ENCODE results near the gene KNDC1. TPM values are rescaled to one million over a fixed set of nuclear protein-coding genes. Genes with fewer than 3 reads are reported as not detected.

The KNDC1 gene
- total and polyA plus RNA-seq, 2 donors (not counting 1 experiment from before 2014, with no cell fraction given) = 0.17 to 0.45 TPM

DNA sequence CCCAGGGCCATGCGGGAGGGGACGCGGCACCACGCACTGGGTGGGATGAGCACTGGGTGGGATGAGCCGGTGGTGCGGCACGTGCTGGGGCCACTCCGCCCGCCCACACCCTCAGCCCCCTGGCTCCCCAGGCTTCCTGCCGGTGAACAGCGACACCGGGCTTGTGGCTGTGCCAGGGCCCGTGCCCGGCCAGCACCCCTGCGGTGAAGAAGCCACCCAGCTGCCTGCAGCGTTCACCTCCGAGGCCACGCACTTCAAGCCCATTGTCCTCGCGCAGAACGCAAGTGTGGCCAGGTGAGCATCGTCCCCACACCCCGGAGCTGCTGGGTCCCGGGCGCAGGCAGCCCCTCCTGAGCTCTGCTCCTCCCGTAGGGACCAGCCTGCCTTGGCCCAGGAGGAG lies 38.2 kb downstream of the KNDC1 start:
- Histone ChIP-seq H4K20me1 (ENCODE audit: control insufficient read depth, insufficient read depth, low read length, poor library complexity, severe bottlenecking) (no peaks in the 10 kb centered on the region), H3K27me3 (replicated peaks in 1 of 4; ENCODE audit: control extremely low read depth in 1 of 4, control insufficient read depth in 3 of 4, insufficient read depth in 4 of 4, low read length in 3 of 4) (no peaks in the 10 kb centered on the region), H3K4me1 (ENCODE audit: control insufficient read depth in 2 of 2, insufficient read depth in 2 of 2, low read length in 2 of 2) (no peaks in the 10 kb centered on the region), H3K79me2 (ENCODE audit: control insufficient read depth, insufficient read depth, low read length) (no peaks in the 10 kb centered on the region), H3K27ac (ENCODE audit: low read length in 2 of 2) (no peak overlapping the region), H2AFZ (ENCODE audit: insufficient read depth, low read depth, low read length, poor library complexity, severe bottlenecking) (no peak overlapping the region), H3K4me3 (ENCODE audit: control extremely low read depth in 1 of 5, extremely low read depth in 1 of 5, insufficient read depth in 1 of 5, low read depth in 2 of 5, low read length in 4 of 5) (no peak overlapping the region), H3K36me3 (replicated peaks in 1 of 2; ENCODE audit: control extremely low read depth in 1 of 2, control insufficient read depth in 1 of 2, extremely low read depth in 1 of 2, insufficient read depth in 2 of 2, low read length in 1 of 2) (no peaks in the 10 kb centered on the region), H3K4me2 (replicated peaks; ENCODE audit: low read depth, low read length, poor library complexity, severe bottlenecking) (no peak overlapping the region), H3K9me3 (ENCODE audit: control extremely low read depth in 1 of 3, control insufficient read depth in 2 of 3, insufficient read depth in 1 of 3, low read length in 2 of 3) (peaks cover 0 to 1% (median 0%) of the 10 kb centered on the region in 3 donors), H3K9ac (ENCODE audit: low read length) (no peak overlapping the region)
- no peak for DNase-seq
- no peak overlapping the region for H3K4me3 Mint-ChIP-seq
- TF ChIP-seq EZH2 (IDR thresholded peaks at IDR 0.05; ENCODE audit: borderline replicate concordance, insufficient read depth, low read depth, low read length, poor library complexity, severe bottlenecking) = no peak
- TF ChIP-seq, protein P1, sequence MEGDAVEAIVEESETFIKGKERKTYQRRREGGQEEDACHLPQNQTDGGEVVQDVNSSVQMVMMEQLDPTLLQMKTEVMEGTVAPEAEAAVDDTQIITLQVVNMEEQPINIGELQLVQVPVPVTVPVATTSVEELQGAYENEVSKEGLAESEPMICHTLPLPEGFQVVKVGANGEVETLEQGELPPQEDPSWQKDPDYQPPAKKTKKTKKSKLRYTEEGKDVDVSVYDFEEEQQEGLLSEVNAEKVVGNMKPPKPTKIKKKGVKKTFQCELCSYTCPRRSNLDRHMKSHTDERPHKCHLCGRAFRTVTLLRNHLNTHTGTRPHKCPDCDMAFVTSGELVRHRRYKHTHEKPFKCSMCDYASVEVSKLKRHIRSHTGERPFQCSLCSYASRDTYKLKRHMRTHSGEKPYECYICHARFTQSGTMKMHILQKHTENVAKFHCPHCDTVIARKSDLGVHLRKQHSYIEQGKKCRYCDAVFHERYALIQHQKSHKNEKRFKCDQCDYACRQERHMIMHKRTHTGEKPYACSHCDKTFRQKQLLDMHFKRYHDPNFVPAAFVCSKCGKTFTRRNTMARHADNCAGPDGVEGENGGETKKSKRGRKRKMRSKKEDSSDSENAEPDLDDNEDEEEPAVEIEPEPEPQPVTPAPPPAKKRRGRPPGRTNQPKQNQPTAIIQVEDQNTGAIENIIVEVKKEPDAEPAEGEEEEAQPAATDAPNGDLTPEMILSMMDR (IDR thresholded peaks at IDR 0.05) = no peak
- ChIA-PET POLR2A (no interaction called here), CTCF (no interaction called here)
- no peaks in the 10 kb centered on the region for H3K4me1 Mint-ChIP-seq
- intact Hi-C loops (cut with micrococcal nuclease) = no loop called here
- ATAC-seq (ENCODE audit: low read depth) = no peak
- WGBS (ENCODE audit: insufficient coverage) = 96% methylated on average over 22 of the region's 26 CpGs
- no peak overlapping the region for H3K27ac Mint-ChIP-seq
- H3K9me3 Mint-ChIP-seq (ENCODE audit: insufficient read depth) = no peaks in the 10 kb centered on the region
- no peaks in the 10 kb centered on the region for H3K27me3 Mint-ChIP-seq

DNA sequence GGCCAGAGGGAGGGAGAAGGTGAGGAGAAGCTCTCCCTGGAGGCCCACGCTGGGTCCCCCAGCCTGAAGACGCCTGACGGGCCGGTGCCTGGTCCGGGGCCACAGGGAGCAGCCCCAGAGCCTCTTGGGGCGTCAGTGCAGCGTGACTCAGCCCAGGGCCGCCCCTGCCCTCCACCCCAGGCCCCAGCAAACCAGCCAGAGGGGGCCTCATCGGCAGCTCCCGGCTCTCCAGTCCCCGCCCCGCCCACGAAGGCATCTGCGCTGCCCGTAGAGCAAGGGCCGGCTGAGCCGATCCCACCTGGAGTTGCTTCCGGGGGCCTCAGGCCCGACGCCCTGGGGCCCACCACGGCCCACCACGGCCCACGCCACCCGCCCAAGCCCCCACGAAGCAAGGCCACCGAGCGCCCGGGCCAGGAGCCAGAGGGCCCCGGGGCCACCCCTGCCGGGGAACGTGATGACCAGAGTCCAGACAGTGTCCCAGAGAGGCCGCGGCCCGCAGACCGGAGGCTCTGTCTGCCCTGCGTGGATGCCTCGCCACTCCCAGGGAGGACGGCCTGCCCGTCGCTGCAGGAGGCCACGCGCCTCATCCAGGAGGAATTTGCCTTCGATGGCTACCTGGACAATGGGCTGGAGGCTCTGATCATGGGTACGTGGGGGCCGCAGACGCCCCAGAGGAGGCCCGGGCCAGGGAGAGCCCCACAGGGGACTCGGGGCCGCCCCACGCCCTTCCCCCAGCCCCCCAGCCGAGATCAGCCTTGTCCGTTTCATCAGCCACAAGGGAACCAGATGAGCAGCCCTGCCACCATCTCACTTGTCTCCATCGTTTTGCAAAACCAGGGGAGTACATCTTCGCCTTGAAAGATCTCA lies 38.8 kb downstream of the KNDC1 start:
- CTCF ChIA-PET = no interaction called here

More for the DNA sequence above, 38.8 kb downstream of the KNDC1 start:
- Mint-ChIP-seq H3K27ac (no peak overlapping the region), H3K27me3 (no peaks in the 10 kb centered on the region), H3K4me1 (no peaks in the 10 kb centered on the region), H3K9me3 (ENCODE audit: insufficient read depth) (no peaks in the 10 kb centered on the region), H3K4me3 (no peak overlapping the region)
- Histone ChIP-seq H3K4me2 (replicated peaks; ENCODE audit: low read depth, low read length, poor library complexity, severe bottlenecking) (no peak overlapping the region), H2AFZ (ENCODE audit: insufficient read depth, low read depth, low read length, poor library complexity, severe bottlenecking) (no peak overlapping the region), H3K27me3 (replicated peaks in 1 of 4; ENCODE audit: control extremely low read depth in 1 of 4, control insufficient read depth in 3 of 4, insufficient read depth in 4 of 4, low read length in 3 of 4) (no peaks in the 10 kb centered on the region), H3K9me3 (ENCODE audit: control extremely low read depth in 1 of 3, control insufficient read depth in 2 of 3, insufficient read depth in 1 of 3, low read length in 2 of 3) (peaks cover 0 to under 1% (median 0%) of the 10 kb centered on the region in 3 donors), H4K20me1 (ENCODE audit: control insufficient read depth, insufficient read depth, low read length, poor library complexity, severe bottlenecking) (no peaks in the 10 kb centered on the region), H3K36me3 (replicated peaks in 1 of 2; ENCODE audit: control extremely low read depth in 1 of 2, control insufficient read depth in 1 of 2, extremely low read depth in 1 of 2, insufficient read depth in 2 of 2, low read length in 1 of 2) (no peaks in the 10 kb centered on the region), H3K4me1 (ENCODE audit: control insufficient read depth in 2 of 2, insufficient read depth in 2 of 2, low read length in 2 of 2) (no peaks in the 10 kb centered on the region), H3K4me3 (ENCODE audit: control extremely low read depth in 1 of 5, extremely low read depth in 1 of 5, insufficient read depth in 1 of 5, low read depth in 2 of 5, low read length in 4 of 5) (no peak overlapping the region), H3K27ac (ENCODE audit: low read length in 2 of 2) (no peak overlapping the region), H3K79me2 (ENCODE audit: control insufficient read depth, insufficient read depth, low read length) (no peaks in the 10 kb centered on the region), H3K9ac (ENCODE audit: low read length) (no peak overlapping the region)
- WGBS (ENCODE audit: insufficient coverage) = 88% methylated on average over 53 of the region's 54 CpGs
- ATAC-seq (ENCODE audit: low read depth) = no peak
- DNase-seq = no peak
- TF ChIP-seq, protein P1 (IDR thresholded peaks at IDR 0.05) = no peak
- TF ChIP-seq EZH2 (IDR thresholded peaks at IDR 0.05; ENCODE audit: borderline replicate concordance, insufficient read depth, low read depth, low read length, poor library complexity, severe bottlenecking) = no peak
- intact Hi-C loops (cut with micrococcal nuclease) = no loop called here
- POLR2A ChIA-PET = no interaction called here
